Measurements from ENCODE around the gene PMIS2.
A peak's percentile ranks its signal among the peaks of the same experiment; 100 is the strongest.

PMIS2 gene

GRCh38 chr19:35585848-35586247 lies at the start of gene PMIS2:
PMIS2 (plus strand) TSS chr19:35586173; CDS start chr19:35586260, 87 bp downstream.
- peak; percentile 7 for DNase-seq

GRCh38 chr19:35539314-35539713 lies 46.7 kb upstream of the PMIS2 start:
- no peak for DNase-seq

DNA sequence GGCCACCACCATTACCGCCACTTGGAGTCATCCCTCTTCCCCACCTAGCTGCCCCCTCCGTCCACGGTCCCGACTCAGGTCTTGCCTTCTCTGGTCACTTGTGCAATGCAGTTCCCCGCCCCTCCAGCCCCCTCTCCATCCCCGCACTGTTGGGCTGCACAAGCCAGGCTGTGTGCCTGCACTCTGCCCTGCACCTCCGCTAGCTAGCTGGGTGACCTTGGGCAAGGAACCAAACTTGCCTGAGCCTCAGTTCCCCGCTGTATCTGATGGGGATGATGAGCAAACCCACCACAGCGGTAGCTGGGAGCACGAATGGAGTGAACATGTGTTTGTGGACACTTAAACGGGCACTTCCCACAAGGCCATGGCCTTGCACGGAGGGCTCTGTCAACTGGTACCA lies 46.1 kb upstream of the PMIS2 start:
- no peak for DNase-seq

GRCh38 chr19:35540356-35540927 lies 45.5 kb upstream of the PMIS2 start:
- no peak for DNase-seq

- DNase-seq: no peak
These were observed 43.8 kb upstream of the PMIS2 start for GRCh38 chr19:35542209-35542608.

DNA sequence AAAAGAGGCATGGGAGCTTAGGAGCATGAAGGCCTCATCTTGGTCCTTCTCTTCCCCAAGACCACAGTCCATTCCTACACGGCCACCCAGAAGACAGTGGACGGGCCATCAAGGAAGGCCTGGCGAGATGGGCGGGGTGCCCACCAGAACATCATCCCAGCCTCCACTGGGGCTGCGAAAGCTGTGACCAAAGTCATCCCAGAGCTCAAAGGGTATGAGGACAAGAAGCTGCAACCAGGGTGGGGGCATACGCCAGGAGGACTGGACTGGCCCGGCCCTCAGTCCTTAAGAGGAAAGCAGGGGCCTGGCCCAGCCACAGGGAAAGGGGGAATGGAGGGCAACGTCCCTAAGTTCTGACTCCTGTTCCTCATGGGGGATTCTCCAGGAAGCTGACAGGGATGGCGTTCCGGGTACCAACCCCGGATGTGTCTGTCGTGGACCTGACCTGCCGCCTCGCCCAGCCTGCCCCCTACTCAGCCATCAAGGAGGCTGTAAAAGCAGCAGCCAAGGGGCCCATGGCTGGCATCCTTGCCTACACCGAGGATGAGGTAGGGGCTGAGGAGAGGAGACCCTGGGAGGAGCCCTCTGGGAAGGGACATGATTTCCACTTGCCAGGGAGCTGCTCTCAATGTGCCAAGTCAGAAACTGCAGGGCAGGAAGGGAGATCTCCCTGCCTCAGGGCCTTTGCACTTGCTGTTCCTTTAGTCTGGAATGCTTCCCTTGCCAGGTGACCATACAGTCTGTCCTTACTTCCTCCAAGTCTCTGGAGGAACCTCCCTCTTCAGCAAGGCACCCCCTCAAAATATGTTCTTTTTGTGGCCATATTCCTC lies 42.5 kb upstream of the PMIS2 start:
- no peak for DNase-seq

- no peak for DNase-seq
These were observed 41.7 kb upstream of the PMIS2 start for GRCh38 chr19:35544110-35544802.

DNA sequence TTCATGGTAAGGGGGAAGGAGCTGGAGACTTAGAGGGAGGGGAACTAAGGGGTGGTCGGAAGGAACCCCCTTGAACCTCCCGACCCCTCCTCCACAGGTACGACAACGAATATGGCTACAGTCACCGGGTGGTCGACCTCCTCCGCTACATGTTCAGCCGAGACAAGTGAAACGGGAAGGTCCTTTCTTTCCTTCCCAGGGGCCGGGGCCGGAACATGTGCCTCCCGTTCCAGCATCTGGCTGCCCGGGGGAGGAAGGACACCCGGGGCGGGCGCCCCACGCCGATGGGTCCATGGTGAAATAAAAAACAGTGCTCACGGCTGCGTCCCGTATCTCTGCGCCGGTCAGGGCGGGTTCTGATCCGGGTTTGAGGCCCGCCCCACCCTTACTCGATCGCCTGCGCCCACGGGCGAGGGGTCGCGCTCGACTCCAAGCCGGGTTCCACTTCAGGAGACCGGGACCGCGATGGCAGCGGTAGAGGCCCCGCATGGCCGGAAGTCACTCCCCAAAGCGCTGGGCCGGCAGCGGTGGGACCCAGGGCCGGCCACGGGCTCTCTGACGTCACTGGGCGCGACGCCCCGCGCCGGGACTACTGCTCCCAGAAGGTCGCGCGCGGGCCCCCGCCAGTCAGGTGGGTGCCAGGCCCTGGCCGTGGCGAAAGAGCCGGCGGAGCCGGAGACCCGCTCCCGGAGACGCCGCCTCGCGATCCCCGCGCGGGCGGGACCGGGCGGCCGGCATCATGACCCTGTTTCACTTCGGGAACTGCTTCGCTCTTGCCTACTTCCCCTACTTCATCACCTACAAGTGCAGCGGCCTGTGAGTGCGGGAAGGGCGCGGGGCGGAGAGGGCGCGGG lies 40.7 kb upstream of the PMIS2 start, which contains the start of gene TMEM147:
TSS of gene TMEM147 (plus strand) at position 626 of the 854 bp plus-strand sequence. CDS start at position 740, 114 bp downstream.
- peak; percentile 89 for DNase-seq

DNA sequence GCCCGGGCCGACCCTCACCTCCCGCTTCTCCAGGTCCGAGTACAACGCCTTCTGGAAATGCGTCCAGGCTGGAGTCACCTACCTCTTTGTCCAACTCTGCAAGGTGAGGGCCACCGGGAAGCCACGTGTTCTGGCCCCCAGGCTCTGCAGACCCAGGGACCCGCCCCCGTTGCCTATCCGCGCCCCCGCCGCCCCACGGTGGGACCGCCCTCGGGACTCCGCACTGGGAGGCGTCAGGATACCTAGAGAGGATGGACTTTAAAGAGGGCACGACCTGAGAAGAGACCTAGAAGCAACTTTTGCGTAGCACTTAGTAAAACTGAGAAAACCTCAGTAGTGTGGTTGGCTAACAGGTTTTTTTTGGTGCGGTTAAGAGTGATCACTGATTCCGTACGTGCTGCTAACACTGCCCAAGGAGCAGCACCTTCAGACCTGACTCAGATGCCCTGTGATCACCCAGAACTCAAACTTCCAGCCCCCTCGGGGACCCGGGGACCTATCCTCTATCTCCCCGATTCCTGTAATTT lies 40.1 kb upstream of the PMIS2 start:
- peak; percentile 15 for DNase-seq

- DNase-seq: no peak
These were observed 39.4 kb upstream of the PMIS2 start for GRCh38 chr19:35546532-35546931.

DNA sequence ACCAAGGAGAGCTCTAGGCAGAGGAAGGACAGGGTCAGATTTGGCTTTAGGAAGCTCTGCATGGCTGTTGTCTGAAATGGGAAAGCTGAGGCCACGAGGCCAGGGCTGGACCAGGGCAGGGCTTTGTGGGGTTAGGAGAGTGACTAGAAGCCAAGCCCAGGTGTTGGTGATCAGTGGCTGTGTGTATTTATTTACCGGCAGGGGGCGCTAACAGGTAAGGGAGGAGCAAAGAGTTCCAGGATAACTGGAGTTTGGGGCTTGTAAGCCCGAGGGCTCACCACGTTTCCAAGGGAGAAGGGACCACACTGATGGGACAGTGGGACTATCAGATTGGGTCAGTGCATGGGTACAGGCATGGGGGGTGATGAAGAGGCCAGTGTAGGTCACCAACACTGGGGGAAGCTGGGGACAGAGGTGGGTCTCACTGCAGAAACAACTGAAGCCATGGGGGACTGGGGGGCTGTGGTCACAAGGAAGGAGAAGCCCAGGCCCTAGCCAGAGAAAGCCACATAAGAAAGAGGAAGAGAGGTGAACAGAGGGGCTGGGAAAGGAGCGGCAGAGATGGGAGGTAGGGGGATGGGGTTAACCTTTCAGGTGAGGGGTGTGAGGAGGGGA lies 36.7 kb upstream of the PMIS2 start:
- DNase-seq: peak; percentile 66

DNA sequence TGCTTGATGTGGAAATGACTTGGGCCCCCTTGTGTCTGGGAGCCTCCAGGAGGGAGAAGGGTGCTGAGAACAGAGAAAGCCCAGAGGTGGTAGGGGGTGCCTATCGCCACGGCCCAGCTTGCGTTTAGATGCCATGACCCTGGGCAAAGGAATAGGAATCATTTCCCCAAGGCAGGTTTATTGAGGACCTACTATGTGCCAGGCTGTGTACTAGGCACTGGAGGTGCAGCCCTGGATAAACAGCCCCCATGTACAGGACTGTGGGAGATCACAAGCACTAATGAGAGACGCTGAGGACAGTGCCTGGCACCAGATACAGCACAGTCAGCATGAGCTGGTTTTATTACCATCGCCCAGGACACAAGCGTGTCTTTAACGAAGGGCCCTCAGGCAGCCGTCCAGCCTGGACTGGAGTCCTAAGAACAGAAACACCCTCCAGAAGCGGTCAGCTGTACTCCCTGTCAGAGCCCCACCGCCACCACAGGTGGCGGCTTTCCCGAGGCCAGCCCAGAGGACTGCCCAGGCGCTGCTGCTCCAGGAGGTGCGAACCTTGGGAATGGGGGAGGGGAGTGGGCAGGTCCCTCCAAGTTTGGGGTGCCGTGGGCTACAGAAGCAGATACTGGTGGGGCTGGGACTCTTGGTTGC lies 36.0 kb upstream of the PMIS2 start:
- no peak for DNase-seq

DNA sequence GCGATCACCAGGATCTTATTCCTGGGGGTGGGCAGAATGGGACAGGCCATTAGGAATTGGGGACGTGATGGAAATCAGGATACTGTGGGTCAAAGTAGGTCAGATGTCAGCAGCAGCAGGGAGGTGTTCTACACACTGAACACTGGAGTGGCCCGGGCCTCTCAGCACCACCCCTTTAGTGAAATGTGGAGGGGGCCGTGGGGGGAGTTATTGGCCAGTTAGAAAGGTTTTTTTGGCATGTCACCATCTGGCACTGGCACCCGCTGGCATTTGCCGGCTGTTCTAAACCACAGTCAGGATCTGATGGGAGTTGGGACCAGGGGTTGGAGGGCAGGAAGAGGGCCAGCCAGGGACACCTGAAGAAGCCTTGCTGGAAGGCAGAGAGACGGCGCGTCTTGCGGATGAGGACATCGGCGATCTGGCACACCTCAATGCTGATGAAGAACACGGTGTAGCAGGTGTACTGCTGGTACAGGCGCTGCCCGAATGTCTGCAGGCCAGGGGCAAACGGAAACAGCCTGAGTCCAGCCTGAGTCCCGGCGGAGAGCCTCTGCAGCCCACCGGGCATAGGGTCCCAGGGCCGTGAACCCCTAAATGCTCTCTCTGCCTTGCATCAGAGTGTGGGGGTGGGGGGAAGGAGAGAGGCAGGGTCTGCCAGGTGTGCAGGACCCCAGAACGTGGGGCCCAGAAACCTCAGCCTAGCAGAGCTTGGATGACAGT lies 34.7 kb upstream of the PMIS2 start:
- no peak for DNase-seq

DNA sequence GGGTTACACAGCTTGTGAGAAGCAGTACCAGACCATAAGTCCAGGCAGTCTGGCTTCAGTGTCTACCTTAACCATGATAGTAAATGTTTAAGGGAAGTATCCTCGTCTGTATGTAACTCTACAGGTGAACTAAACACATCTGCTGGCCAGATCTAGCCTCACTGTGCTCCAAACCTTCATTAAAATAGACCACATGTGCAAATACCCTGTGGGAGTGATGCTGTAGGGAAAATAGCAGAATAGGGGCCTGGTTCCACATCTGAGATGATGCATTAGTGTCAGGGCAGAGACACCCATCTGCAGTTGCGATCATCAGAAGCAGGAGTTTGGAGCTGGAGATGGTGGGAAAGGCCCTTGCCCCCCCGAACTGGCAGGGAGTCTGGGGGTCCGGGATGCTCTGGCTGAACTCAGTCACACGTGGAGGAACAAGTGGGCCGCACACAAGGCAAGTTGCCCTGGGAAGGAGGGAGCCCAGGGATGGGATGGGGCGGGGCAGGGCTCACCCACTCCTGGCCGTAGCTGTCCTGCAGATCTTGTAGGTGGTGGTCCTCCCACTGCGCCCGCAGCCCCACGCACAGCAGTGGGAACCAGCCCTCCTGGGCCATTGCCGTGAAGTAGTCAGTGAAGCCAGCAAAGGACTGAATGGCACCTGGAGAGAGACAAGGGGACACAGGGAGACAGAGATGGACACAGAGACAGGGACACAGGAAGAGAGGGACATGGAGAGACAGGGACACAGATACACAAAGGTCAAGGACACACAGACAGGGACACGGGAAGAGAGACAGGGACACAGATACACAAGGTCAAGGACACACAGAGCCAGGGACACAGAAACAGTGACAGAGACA lies 33.2 kb upstream of the PMIS2 start:
- no peak for DNase-seq

DNA sequence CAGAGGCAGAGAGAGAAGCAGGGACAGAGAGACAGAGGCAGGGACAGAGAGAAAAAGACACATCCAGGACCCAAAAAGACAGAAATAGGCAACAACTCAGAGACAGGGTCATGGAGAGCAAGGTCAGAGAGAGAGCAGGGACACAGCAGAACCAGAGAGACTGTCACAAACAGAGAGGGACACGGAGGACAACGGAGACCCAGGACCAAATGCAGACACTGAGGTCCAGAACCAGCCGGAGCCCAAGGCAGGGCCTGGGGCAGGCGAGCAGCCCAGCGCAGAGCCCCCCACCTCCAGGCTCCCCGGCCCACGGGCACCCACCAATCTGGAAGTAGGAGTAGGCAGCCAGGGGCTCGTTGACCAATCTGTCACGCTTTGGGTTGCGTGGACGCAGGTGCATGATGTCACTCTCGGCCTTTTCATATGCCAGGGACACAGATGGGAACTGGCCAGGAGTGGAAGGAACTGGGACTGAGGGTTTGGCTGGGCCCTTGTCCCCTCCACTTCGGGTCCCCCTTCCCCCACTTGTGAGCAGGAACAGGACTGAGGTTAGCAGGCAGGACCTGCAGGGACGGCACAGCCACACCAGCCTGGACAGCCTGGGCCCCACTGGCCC lies 32.5 kb upstream of the PMIS2 start:
- no peak for DNase-seq

GRCh38 chr19:35554076-35554475 lies 31.9 kb upstream of the PMIS2 start:
- DNase-seq: no peak

DNA sequence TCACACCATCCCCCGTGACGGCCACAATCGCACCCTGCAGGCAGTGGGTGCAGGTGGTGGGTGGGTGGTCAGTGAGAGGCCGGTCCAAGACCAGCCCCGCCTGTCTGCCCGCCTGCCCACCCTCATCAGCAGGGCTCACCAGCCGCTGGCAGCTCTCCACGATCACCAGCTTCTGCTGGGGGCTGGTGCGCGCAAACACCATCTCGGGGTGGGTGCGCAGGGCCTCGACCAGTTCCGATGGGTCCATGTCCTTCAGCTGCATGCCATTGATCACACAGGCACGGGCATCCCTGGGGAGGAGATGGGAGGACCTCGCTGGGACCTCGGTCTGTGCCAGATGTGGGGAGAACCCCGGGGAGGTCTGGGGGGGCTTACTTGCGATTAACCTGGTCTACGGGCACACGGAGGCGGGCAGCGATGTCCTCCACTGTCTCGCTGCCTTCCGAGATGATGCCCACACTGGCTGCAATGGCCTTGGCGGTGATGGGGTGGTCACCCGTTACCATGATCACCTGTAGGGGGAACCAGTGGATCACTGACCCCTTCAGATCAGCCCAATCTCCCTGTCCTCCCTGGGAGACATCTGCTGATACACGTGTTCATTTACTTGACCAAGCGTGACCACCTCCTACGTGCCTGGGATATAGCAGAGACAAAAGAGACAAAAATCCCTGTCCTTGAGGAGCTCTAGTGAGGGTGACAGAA lies 30.5 kb upstream of the PMIS2 start:
- DNase-seq: peak; percentile 14

DNA sequence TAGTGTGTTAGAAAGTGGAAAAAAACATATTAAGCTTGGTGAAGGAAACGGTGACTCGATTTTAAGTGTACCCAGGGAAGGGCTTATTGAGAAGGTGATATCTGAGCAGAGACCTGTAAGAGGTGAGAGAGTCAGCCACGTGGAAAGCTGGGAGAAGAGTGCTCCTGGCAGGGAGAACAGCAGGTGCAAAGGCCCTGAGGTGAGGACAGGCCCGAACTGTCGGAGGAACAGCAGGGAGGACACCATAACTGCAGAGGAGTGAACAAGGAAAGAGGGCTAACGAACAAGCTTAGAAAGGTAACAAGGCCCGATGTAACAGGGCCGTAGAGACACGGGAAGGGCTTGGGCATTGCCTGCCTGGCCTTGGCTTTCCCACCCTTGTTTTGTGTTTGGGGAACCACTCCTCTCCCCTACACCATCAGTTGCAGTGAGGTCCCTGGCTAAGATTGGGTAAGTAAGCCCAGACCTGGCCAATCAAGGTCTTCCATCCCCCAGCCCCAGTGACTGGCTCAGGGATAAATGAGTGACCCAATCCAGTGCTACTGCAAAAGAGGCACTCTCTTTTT lies 29.9 kb upstream of the PMIS2 start:
- no peak for DNase-seq

All from fibroblast of skin of right biceps (primary cell).